Suprapubic skin (tissue), 3 donors: Measurements from ENCODE around the gene PRM2.

Experiments
- CTCF ChIP-seq, 2 donors: fragments of 200-600 bp in 1 of 2; fragments of 450-650 bp in 1 of 2; sonication (generic) in 1 of 2; IDR thresholded peaks; one replicate each; pipeline ENCODE4 v1.5.1; 2016 to 2019; ENCODE audit warnings: antibody characterized with exemption in 2 of 2, mild to moderate bottlenecking in 1 of 2, moderate library complexity in 1 of 2
- POLR2A ChIP-seq, 2 donors: fragments of 450-650 bp; IDR thresholded peaks; one replicate each; pipeline ENCODE4 v1.6.1; 2017; ENCODE audit warnings: antibody characterized with exemption in 2 of 2, mild to moderate bottlenecking in 2 of 2, moderate library complexity in 2 of 2

DNA sequence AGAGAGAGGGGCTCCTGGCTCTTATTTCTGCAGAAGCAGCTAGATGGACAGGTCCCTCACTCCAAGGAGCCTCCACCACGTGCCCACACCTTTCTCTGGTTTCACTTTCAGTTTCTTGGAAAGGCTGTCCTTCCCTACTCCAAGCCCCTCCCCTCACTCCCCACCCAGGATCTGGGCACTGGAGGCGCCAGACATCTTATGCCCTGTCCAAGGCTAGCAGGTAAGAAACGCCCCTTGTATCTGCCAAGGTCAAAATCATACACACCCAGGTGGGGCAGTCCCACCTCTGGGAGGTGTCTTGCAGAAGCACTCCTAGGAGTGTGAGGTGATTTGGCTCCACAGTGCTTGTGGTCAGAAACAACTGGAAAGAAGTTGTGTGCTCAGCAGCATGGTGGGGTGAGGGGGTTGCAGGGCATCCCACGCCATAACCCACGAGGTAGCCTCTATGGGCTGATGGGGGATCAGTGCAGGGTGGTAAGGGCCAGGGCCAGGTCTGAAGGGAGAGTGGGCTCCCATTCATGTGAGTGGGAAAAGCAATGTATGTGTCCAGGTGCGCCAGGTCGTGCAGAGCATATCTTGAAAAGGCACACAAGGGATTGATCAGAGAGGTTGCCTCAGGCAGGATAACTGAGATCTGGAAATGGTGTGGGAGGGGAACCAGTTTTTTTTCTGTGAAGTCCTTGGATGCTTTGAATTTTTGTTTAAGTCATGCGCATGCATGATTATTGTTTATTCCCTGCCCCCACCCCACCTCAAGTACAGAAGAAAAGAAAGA is 36.6 kb upstream of the PRM2 start:
- TF ChIP-seq CTCF (IDR thresholded peaks at IDR 0.05) (no peak), POLR2A (IDR thresholded peaks at IDR 0.05) (no peak)
